Psoas muscle (tissue), 8 donors: ENCODE data around the gene ARHGDIA. TPM values are rescaled to one million over a fixed set of nuclear protein-coding genes. Genes with fewer than 3 reads are reported as not detected.

Experiments
- ATAC-seq, 4 donors: fragments of 200-7000 bp; cut with Tn5 transposase; one replicate each; pipeline ENCODE4 v1.9.1; 2020; ENCODE audit warnings: moderate library complexity in 3 of 4, mild to moderate bottlenecking in 2 of 4
- DNase-seq, 2 donors: peaks; one replicate each; pipeline ENCODE4 v3.0.0-alpha.2; 2020
- H3K27ac ChIP-seq: fragments of 200-600 bp; one replicate; pipeline ENCODE4 v1.8.0; 2022
- H3K27me3 ChIP-seq, 3 donors: fragments of 200-600 bp in 1 of 3; one replicate each; pipeline versions ENCODE4 v1.6.1 to v1.8.0; 2013 to 2022; ENCODE audit warnings: low read length in 2 of 3, mild to moderate bottlenecking in 2 of 3, moderate library complexity in 1 of 3; ENCODE audit not compliant: insufficient read depth in 3 of 3
- H3K36me3 ChIP-seq, 2 donors: fragments of 200-600 bp in 1 of 2; one replicate each; pipeline versions ENCODE4 v1.6.1 to v1.8.0; 2013 to 2022; ENCODE audit warnings: low read depth in 1 of 2, mild to moderate bottlenecking in 1 of 2, moderate library complexity in 1 of 2; ENCODE audit not compliant: insufficient read depth in 1 of 2
- H3K4me1 ChIP-seq: fragments of 200-600 bp; one replicate; pipeline ENCODE4 v1.8.0; 2022
- H3K4me3 ChIP-seq: fragments of 200-600 bp; one replicate; pipeline ENCODE4 v1.8.0; 2022; ENCODE audit warnings: mild to moderate bottlenecking
- H3K9me3 ChIP-seq: fragments of 200-600 bp; one replicate; pipeline ENCODE4 v1.8.0; 2022
- CTCF ChIP-seq: fragments of 200-600 bp; IDR thresholded peaks from one replicate; pipeline ENCODE4 v1.8.0; 2022; ENCODE audit warnings: antibody characterized with exemption
- WGBS, 3 donors: extraction: QIAGEN DNeasy Blood & Tissue Kit; methylation state at CpG; one replicate each; pipeline versions ENCODE4 v1.1.6 to v1.1.7; 2013; 5-methylcytosine and 5-hydroxymethylcytosine counted together
- intact Hi-C, 2 donors: fragments of 100-400 bp; cut with DNase I; formaldehyde crosslinking; loops; one replicate each; pipeline versions ENCODE4 v1.11.0 to v1.14.2; 2022
- polyA plus RNA-seq, 3 donors: library from polyadenylated mRNA; stranded (reverse); fragments of 200-250 nt; gene quantifications; one replicate each; pipeline ENCODE4 v1.2.3, GENCODE V29; 2013
- total RNA-seq, 4 donors: library from RNA; stranded (reverse); fragmentation: NEBNext Ultra II Directional in 2 of 4; extraction: Animal tissue kit (Norgen Biotek cat#: 25700) in 2 of 4; gene quantifications; one replicate each; pipeline versions ENCODE4 v1.2.1 to v1.2.4, GENCODE V29; 2021 to 2023
- donor health status: healthy with polysubstance abuse.
- donor health status: DM: no; HTN: no; CAD: no; lungs with moderate emphysema.
- donor health status: Bipolar disorder and iron deficiency.
- donor health status: healthy.
- donor health status: DM: yes; HTN: yes; CAD: no.
- donor health status: DM: no; HTN: no; CAD: no.
- donor health status: DM: no; HTN: no; CAD: no.
- donor health status: DM: yes; HTN: yes; CAD: no.

ARHGDIA gene
- total and polyA plus RNA-seq, 7 donors, result 79.1 to 268 (median 149) TPM

- H3K4me1 ChIP-seq, result peaks cover 41% of the 10 kb centered on the region
- TF ChIP-seq CTCF, result no peak
- intact Hi-C loops, result loop anchor here in 1 of 2 donors (2.0 to 5.0 kb wide), 2 partner anchors 69 to 152 kb away; partner anchors contain the start of gene PYCR1
- DNase-seq (peak; percentile 69 to 78), ATAC-seq (peak; percentile 10 to 25 (median 16))
- H3K9me3 ChIP-seq, result no peaks in the 10 kb centered on the region
- H3K4me3 ChIP-seq, result peak overlapping the region; percentile 74
- H3K27me3 ChIP-seq, result no peaks in the 10 kb centered on the region
- H3K27ac ChIP-seq, result peak overlapping the region; percentile 99
- H3K36me3 ChIP-seq, result peaks cover 0 to 49% of the 10 kb centered on the region in 2 donors
- WGBS, 3 donors, result 51 to 65% (median 56%) methylated on average over 21 to 30 of the region's 30 CpGs
Observed at GRCh38 chr17:81868674-81869220, 2.4 kb downstream of the ARHGDIA start.

GRCh38 chr17:81867991-81868673 lies 3.0 kb downstream of the ARHGDIA start:
- intact Hi-C loops, result loop anchor here in 1 of 2 donors (2.0 to 5.0 kb wide), 2 partner anchors 69 to 153 kb away; partner anchors contain the start of gene PYCR1
- no peak for TF ChIP-seq CTCF
- Histone ChIP-seq H3K27ac (peak overlapping the region; percentile 99), H3K4me3 (no peak overlapping the region), H3K27me3 (no peaks in the 10 kb centered on the region), H3K4me1 (peaks cover 44% of the 10 kb centered on the region), H3K36me3 (peaks cover 0 to 53% of the 10 kb centered on the region in 2 donors), H3K9me3 (no peaks in the 10 kb centered on the region)
- DNase-seq (no peak), ATAC-seq (no peak)
- WGBS, 3 donors, result 57 to 79% (median 62%) methylated on average over 25 to 28 of the region's 28 CpGs

DNA sequence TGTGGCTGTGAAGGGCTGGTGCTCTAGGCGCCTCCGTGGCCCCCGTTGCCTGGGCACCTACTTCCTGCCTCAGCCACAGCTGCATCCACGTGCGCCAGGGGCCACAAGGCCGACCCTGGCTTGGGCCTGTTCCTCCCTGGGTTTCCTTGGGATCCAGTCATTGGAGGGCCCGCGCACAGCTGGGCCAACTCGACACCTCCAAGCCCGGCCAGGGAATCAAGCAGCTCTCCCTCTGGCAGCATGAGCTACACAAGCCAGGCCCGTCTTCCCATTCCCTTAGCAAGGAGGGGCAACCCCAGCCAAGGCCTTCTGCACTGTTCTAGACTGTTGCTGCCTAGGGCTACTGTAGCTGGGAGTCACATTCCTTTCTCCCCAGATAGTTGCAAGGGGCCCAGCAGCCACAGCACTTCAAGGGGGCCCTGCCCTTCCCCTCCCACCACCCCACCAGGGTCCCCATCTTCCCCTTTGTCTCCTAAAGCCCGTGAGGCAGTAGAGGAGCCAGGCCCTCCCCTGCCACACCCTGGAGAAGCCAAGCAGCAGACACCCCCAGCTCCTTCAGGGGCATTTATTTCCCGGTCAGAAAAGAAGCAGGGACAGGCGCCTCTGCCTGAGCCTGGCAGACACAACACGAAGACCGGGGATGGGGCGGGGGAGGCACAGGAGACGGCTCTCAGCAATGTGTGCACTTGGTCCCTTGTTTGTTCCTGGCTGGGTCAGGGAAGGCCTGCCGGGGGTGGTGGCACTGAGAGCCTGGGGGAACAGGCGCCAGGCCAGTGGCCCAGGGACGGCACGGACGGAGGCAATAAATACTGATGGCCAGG lies 3.8 kb downstream of the ARHGDIA start:
- Histone ChIP-seq H3K27me3 (no peaks in the 10 kb centered on the region), H3K36me3 (peaks cover 0 to 54% of the 10 kb centered on the region in 2 donors), H3K9me3 (no peaks in the 10 kb centered on the region), H3K4me1 (peaks cover 45% of the 10 kb centered on the region), H3K4me3 (no peak overlapping the region), H3K27ac (peak overlapping the region; percentile 99)
- DNase-seq (no peak), ATAC-seq (no peak)
- intact Hi-C loops, result loop anchor here in 1 of 2 donors (5.0 kb wide), 1 partner anchor 70 kb away; the partner anchor contains the start of gene PYCR1
- WGBS, 3 donors, result 33 to 57% (median 33%) methylated on average over 21 to 23 of the region's 23 CpGs
- no peak for TF ChIP-seq CTCF

GRCh38 chr17:81866440-81867169 lies 4.5 kb downstream of the ARHGDIA start:
- peaks cover 0 to 54% of the 10 kb centered on the region in 2 donors for H3K36me3 ChIP-seq
- no peak overlapping the region for H3K4me3 ChIP-seq
- DNase-seq (no peak), ATAC-seq (no peak)
- H3K27ac ChIP-seq, result peak overlapping the region; percentile 99
- WGBS, 3 donors, result 66 to 78% (median 72%) methylated on average over 18 of the region's 18 CpGs
- peaks cover 48% of the 10 kb centered on the region for H3K4me1 ChIP-seq
- intact Hi-C loops, result loop anchor here in 1 of 2 donors (5.0 kb wide), 1 partner anchor 71 kb away; the partner anchor contains the start of gene PYCR1
- TF ChIP-seq CTCF, result no peak
- H3K27me3 ChIP-seq, result no peaks in the 10 kb centered on the region
- H3K9me3 ChIP-seq, result no peaks in the 10 kb centered on the region
